CD4-positive, alpha-beta T cell (primary cell): ENCODE data around the gene RNASEH2B. TPM values are rescaled to one million over a fixed set of nuclear protein-coding genes. Genes with fewer than 3 reads are reported as not detected.

Experiments used
- ATAC-seq: fragments of 200-7000 bp; cut with Tn5 transposase; one replicate; pipeline ENCODE4 v1.10.0; 2022; ENCODE audit warnings: mild to moderate bottlenecking; ENCODE audit not compliant: poor library complexity
- CTCF ChIA-PET: fragments of 350-600 bp; sonication (Branson Sonifier 250); formaldehyde crosslinking; loops from one replicate; lab custom pipeline; 2021; ENCODE audit warnings: antibody characterized with exemption, inconsistent platforms; lab: Charles Lee
- POLR2A ChIA-PET: fragments of 350-600 bp; sonication (Branson Sonifier 250); formaldehyde crosslinking; loops from one replicate; lab custom pipeline; 2021; ENCODE audit warnings: antibody characterized with exemption, inconsistent platforms; lab: Charles Lee
- DNase-seq, 14 experiments: peaks; one replicate each; pipeline ENCODE4 v3.0.0-alpha.2; 2013 to 2020; ENCODE audit warnings: mixed read lengths in 2 of 14
- H3K27ac ChIP-seq, 2 donors: one replicate each; pipeline versions ENCODE4 v1.5.1 to v1.7.0; 2013; ENCODE audit warnings: low read length in 2 of 2, low read depth in 1 of 2, mild to moderate bottlenecking in 1 of 2
- H3K27me3 ChIP-seq, 2 experiments: 1 replicate in 1 of 2; 2 replicates in 1 of 2; pipeline versions ENCODE4 v1.6.1 to v1.7.0; 2013; ENCODE audit warnings: low read length in 2 of 2, control low read depth in 1 of 2, mild to moderate bottlenecking in 1 of 2, moderate library complexity in 1 of 2; ENCODE audit not compliant: insufficient read depth in 2 of 2, control insufficient read depth in 1 of 2
- H3K36me3 ChIP-seq: one replicate; pipeline ENCODE4 v1.6.1; 2013; ENCODE audit warnings: low read length, control low read depth; ENCODE audit not compliant: insufficient read depth
- H3K4me1 ChIP-seq: one replicate; pipeline ENCODE4 v1.6.1; 2013; ENCODE audit warnings: low read length, control low read depth; ENCODE audit not compliant: insufficient read depth
- H3K4me3 ChIP-seq: one replicate; pipeline ENCODE4 v1.5.1; 2013; ENCODE audit warnings: mild to moderate bottlenecking, low read length, moderate library complexity
- H3K9me3 ChIP-seq, 2 experiments: 1 replicate in 1 of 2; 2 replicates in 1 of 2; pipeline versions ENCODE4 v1.6.1 to v1.7.0; 2013; ENCODE audit warnings: low read length in 2 of 2, mild to moderate bottlenecking in 2 of 2, control low read depth in 1 of 2, moderate library complexity in 1 of 2; ENCODE audit not compliant: control insufficient read depth in 1 of 2, insufficient read depth in 1 of 2
- H3K27ac Mint-ChIP-seq: one replicate; pipeline ENCODE4 v1.8.0; 2020; ENCODE audit warnings: mixed read lengths
- H3K27me3 Mint-ChIP-seq: one replicate; pipeline ENCODE4 v1.8.0; 2021; ENCODE audit warnings: mixed read lengths
- H3K36me3 Mint-ChIP-seq: one replicate; pipeline ENCODE4 v1.8.0; 2021; ENCODE audit warnings: low read depth, mixed read lengths
- H3K4me1 Mint-ChIP-seq: one replicate; pipeline ENCODE4 v1.8.0; 2021; ENCODE audit warnings: low read depth, mixed read lengths
- H3K4me3 Mint-ChIP-seq: one replicate; pipeline ENCODE4 v1.8.0; 2020; ENCODE audit warnings: mild to moderate bottlenecking, mixed read lengths
- H3K9me3 Mint-ChIP-seq: one replicate; pipeline ENCODE4 v1.8.0; 2020; ENCODE audit warnings: mixed read lengths
- intact Hi-C, 2 experiments: fragments of 100-400 bp; cut with DNase I in 1 of 2; cut with micrococcal nuclease in 1 of 2; formaldehyde crosslinking; loops; one replicate each; pipeline versions ENCODE4 v1.15.1 to v1.9.0; 2023 to 2025; cut with DNase I, micrococcal nuclease
- total RNA-seq, 174 experiments: library from RNA in 2 of 174; stranded (reverse) in 2 of 174; gene quantifications; one replicate each; pipeline ENCODE4 v1.2.3 and lab custom pipeline; 2021 to 2026
- TF ChIP-seq, protein P1 (sequence below): fragments of 200-600 bp; IDR thresholded peaks from one replicate; pipeline ENCODE4 v1.8.0; 2022; ENCODE audit warnings: antibody characterized with exemption, mild to moderate bottlenecking

The RNASEH2B gene
- total RNA-seq, 2 experiments from 2014 or later: 68.4 to 74.6 TPM

DNA sequence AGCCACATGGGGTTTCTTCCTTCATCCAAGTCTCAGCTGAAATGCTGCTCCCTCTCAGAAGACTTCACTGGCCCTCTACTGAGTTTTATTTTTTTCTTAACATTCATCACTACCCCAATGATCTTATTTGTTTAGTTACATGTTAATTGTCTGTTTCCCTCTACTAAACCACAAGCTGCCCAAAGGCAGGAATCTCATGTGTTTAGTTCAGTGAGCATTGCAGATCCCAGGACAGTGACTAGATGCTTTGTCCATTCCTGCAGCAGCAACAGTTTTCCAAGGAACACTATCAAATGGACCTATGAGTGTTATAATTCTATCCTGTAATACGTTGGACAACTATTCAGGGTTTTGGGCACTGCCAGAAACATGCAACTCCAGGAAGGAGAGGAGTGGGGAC is 93.1 kb downstream of the RNASEH2B start:
- intact Hi-C loops: no loop called here
- no peak for DNase-seq
- no peak overlapping the region for H3K27ac ChIP-seq
- no peaks in the 10 kb centered on the region for H3K9me3 Mint-ChIP-seq
- H3K4me3 ChIP-seq: no peak overlapping the region
- CTCF ChIA-PET: no interaction called here
- H3K4me1 ChIP-seq: no peaks in the 10 kb centered on the region
- POLR2A ChIA-PET: no interaction called here
- H3K27me3 ChIP-seq: no peaks in the 10 kb centered on the region
- H3K27me3 Mint-ChIP-seq: peaks cover 23% of the 10 kb centered on the region
- no peak for ATAC-seq
- no peak overlapping the region for H3K27ac Mint-ChIP-seq
- no peak overlapping the region for H3K4me3 Mint-ChIP-seq
- H3K4me1 Mint-ChIP-seq: no peaks in the 10 kb centered on the region
- no peaks in the 10 kb centered on the region for H3K36me3 ChIP-seq
- TF ChIP-seq, protein P1, sequence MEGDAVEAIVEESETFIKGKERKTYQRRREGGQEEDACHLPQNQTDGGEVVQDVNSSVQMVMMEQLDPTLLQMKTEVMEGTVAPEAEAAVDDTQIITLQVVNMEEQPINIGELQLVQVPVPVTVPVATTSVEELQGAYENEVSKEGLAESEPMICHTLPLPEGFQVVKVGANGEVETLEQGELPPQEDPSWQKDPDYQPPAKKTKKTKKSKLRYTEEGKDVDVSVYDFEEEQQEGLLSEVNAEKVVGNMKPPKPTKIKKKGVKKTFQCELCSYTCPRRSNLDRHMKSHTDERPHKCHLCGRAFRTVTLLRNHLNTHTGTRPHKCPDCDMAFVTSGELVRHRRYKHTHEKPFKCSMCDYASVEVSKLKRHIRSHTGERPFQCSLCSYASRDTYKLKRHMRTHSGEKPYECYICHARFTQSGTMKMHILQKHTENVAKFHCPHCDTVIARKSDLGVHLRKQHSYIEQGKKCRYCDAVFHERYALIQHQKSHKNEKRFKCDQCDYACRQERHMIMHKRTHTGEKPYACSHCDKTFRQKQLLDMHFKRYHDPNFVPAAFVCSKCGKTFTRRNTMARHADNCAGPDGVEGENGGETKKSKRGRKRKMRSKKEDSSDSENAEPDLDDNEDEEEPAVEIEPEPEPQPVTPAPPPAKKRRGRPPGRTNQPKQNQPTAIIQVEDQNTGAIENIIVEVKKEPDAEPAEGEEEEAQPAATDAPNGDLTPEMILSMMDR: no peak
- H3K9me3 ChIP-seq: no peaks in the 10 kb centered on the region
- no peaks in the 10 kb centered on the region for H3K36me3 Mint-ChIP-seq

DNA sequence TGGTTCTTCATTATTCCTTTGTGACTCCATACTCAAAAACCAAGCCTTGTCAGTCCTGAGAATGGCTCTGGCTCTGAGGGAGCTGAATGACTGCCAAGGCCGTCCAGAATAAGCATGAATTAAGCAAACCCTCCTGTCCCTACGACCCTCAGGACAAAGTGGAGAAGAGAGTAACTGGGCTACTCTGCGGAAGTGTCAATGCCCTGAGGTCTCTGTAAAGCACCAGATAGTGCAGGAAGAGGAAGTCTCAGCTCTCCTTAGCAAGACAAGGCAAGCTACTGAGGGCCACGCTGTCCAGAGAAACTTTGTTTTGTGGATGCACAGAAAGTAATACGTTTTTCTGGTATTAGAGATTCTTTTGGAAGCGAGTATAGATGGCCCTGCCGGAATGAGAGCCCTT is 94.1 kb downstream of the RNASEH2B start:
- Histone ChIP-seq H3K9me3 (no peaks in the 10 kb centered on the region), H3K27ac (no peak overlapping the region), H3K36me3 (no peaks in the 10 kb centered on the region), H3K4me3 (no peak overlapping the region), H3K4me1 (no peaks in the 10 kb centered on the region), H3K27me3 (no peaks in the 10 kb centered on the region)
- no peak for ATAC-seq
- POLR2A ChIA-PET: no interaction called here
- no peak overlapping the region for H3K27ac Mint-ChIP-seq
- no peaks in the 10 kb centered on the region for H3K36me3 Mint-ChIP-seq
- DNase-seq: no peak
- H3K4me3 Mint-ChIP-seq: no peak overlapping the region
- peaks cover 23% of the 10 kb centered on the region for H3K27me3 Mint-ChIP-seq
- no peaks in the 10 kb centered on the region for H3K4me1 Mint-ChIP-seq
- no peaks in the 10 kb centered on the region for H3K9me3 Mint-ChIP-seq
- CTCF ChIA-PET: no interaction called here
- TF ChIP-seq, protein P1: no peak
- intact Hi-C loops: no loop called here

DNA sequence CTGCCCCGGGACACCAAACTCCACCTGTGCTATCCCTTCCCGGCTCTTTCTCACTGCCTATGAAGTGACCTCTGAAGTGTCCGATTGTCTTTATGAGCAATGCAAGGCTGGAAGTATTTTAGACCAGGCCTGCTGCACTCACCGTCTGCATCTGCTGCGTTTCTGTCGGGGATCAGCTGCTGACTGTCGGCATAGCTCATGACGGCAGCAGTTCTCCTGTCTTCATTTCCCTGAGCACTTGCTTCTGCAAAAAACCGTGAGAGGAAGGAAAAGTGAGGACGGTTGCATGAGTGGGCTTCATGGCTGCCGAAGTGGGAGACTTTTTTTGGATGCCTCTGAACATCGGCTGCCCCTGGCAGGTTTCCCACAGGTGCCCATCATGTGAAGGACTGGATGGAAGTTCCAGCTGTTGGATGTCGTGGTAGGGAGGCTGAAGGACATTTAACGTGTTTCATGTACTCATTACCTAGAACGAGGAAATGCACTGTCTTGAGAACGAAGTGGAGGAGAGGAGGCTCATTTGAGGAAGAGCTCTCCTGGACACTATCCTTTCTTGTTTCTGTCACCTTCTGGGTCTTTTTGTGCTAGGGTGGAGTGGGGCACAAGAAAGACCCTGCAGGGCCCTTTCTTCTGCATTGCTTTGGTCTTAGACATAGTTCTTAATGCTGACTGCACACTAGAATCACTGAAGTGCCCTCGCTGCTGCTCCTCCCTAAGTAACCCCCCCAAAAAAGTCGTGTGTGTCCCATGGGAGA is 94.7 kb downstream of the RNASEH2B start:
- H3K4me1 Mint-ChIP-seq: no peaks in the 10 kb centered on the region
- DNase-seq (peak in 1 of 14 experiments; percentile 4), ATAC-seq (no peak)
- CTCF ChIA-PET: no interaction called here
- TF ChIP-seq, protein P1: no peak
- Histone ChIP-seq H3K27me3 (no peaks in the 10 kb centered on the region), H3K27ac (no peak overlapping the region), H3K4me3 (no peak overlapping the region), H3K36me3 (no peaks in the 10 kb centered on the region), H3K4me1 (no peaks in the 10 kb centered on the region), H3K9me3 (no peaks in the 10 kb centered on the region)
- peaks cover 23% of the 10 kb centered on the region for H3K27me3 Mint-ChIP-seq
- H3K27ac Mint-ChIP-seq: no peak overlapping the region
- intact Hi-C loops: no loop called here
- H3K4me3 Mint-ChIP-seq: no peak overlapping the region
- POLR2A ChIA-PET: interaction anchor here (0.5 kb wide), 1 partner anchor 1075 kb away, joined by 3 read pairs; no protein-coding TSS in a partner anchor
- no peaks in the 10 kb centered on the region for H3K36me3 Mint-ChIP-seq
- no peaks in the 10 kb centered on the region for H3K9me3 Mint-ChIP-seq
